DND-41 (cell line): Measurements from ENCODE around the gene TBPL2.

ENCODE experiments used
- ATAC-seq: fragments of 200-7000 bp; cut with Tn5 transposase; 3 replicates; pipeline ENCODE4 v1.9.1; 2021; ENCODE audit warnings: low read depth; ENCODE audit not compliant: insufficient read depth
- DNase-seq: peaks from one replicate; pipeline ENCODE4 v3.0.0-alpha.2; 2020
- H2AFZ ChIP-seq: 2 replicates; pipeline ENCODE4 v1.6.0; 2012; ENCODE audit warnings: low read depth, low read length
- H3K27ac ChIP-seq: 2 replicates; pipeline ENCODE4 v1.5.1; 2012; ENCODE audit warnings: low read length, inconsistent platforms
- H3K27me3 ChIP-seq: fragments of 200-600 bp; sonication (generic); 2 replicates; pipeline ENCODE4 v1.6.0; 2012; ENCODE audit warnings: low read length, mild to moderate bottlenecking, inconsistent platforms; ENCODE audit not compliant: insufficient read depth, poor library complexity
- H3K36me3 ChIP-seq: 2 replicates; pipeline ENCODE4 v1.5.1; 2012; ENCODE audit warnings: low read length, inconsistent platforms; ENCODE audit not compliant: insufficient read depth
- H3K4me1 ChIP-seq: 2 replicates; pipeline ENCODE4 v1.5.1; 2012; ENCODE audit warnings: mild to moderate bottlenecking, low read length; ENCODE audit not compliant: insufficient read depth
- H3K4me2 ChIP-seq: 2 replicates; pipeline ENCODE4 v1.6.0; 2012; ENCODE audit warnings: mild to moderate bottlenecking, moderate library complexity, low read length, inconsistent platforms; ENCODE audit not compliant: insufficient read depth
- H3K4me3 ChIP-seq, 2 experiments: fragments of 200-600 bp in 1 of 2; shearing (Covaris generic) in 1 of 2; 2 replicates each; pipeline ENCODE4 v1.5.1; 2012 to 2016; ENCODE audit warnings: inconsistent platforms in 2 of 2, low read length in 2 of 2, mild to moderate bottlenecking in 2 of 2, low read depth in 1 of 2, moderate library complexity in 1 of 2
- H3K79me2 ChIP-seq: 2 replicates; pipeline ENCODE4 v1.6.0; 2012; ENCODE audit warnings: low read length, inconsistent platforms; ENCODE audit not compliant: insufficient read depth
- H3K9ac ChIP-seq: 2 replicates; pipeline ENCODE4 v1.6.0; 2012; ENCODE audit warnings: low read depth, mild to moderate bottlenecking, inconsistent platforms, low read length, moderate library complexity
- H3K9me3 ChIP-seq: 2 replicates; pipeline ENCODE4 v1.5.1; 2012; ENCODE audit warnings: low read length, moderate library complexity, mild to moderate bottlenecking, inconsistent platforms; ENCODE audit not compliant: insufficient read depth, severe bottlenecking
- H4K20me1 ChIP-seq: 2 replicates; pipeline ENCODE4 v1.6.0; 2012; ENCODE audit warnings: low read length; ENCODE audit not compliant: insufficient read depth
- EZH2 ChIP-seq: IDR thresholded peaks from 3 replicates; pipeline ENCODE4 v1.6.1; 2012; ENCODE audit warnings: borderline replicate concordance, low read depth, mild to moderate bottlenecking, moderate library complexity, low read length, inconsistent platforms; ENCODE audit not compliant: severe bottlenecking
- TF ChIP-seq, protein P1 (sequence below): IDR thresholded peaks from 2 replicates; pipeline ENCODE4 v1.5.1; 2012; ENCODE audit warnings: borderline replicate concordance, low read length, moderate library complexity, mild to moderate bottlenecking; ENCODE audit not compliant: poor library complexity, severe bottlenecking; ENCODE audit errors: extremely low read depth

TBPL2 gene

DNA sequence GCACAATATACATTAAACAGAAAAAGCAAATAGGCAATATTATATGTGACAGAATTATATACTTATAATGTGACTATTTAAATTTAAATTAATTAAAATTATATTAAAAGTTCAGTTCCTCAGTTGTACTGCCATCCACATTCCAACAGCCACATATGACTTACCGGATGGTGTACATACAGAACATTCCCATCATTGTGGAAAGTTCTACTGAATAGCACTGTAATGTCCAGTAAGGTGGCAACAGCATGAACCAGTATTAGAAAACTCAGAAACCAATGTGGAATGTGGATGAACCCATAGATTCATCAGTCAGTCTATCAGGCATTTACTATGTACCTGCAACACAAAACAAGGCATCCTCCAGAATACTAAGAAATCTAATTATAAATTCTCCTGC lies 41.2 kb downstream of the TBPL2 start:
- no peak for DNase-seq
- no peak overlapping the region for H3K27ac ChIP-seq

DNA sequence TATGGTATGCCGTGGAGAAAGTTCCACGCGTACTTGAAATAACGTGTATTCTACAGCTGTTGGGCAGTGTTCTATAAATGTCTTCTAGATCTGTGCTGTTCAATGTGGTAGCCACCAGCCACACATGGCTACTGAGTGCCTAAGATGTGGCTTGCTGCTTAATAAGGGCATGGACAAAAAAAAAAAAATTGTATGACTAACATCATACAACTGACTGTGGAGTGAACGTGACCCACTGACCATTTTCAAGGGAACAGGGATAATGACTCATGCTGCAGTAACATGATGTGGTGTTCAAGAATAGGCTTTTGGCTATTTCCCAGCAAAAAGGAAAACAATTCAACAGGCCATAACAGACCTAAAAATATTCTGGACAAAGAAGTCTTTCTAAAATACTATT lies 41.7 kb downstream of the TBPL2 start:
- TF ChIP-seq, protein P1, sequence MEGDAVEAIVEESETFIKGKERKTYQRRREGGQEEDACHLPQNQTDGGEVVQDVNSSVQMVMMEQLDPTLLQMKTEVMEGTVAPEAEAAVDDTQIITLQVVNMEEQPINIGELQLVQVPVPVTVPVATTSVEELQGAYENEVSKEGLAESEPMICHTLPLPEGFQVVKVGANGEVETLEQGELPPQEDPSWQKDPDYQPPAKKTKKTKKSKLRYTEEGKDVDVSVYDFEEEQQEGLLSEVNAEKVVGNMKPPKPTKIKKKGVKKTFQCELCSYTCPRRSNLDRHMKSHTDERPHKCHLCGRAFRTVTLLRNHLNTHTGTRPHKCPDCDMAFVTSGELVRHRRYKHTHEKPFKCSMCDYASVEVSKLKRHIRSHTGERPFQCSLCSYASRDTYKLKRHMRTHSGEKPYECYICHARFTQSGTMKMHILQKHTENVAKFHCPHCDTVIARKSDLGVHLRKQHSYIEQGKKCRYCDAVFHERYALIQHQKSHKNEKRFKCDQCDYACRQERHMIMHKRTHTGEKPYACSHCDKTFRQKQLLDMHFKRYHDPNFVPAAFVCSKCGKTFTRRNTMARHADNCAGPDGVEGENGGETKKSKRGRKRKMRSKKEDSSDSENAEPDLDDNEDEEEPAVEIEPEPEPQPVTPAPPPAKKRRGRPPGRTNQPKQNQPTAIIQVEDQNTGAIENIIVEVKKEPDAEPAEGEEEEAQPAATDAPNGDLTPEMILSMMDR: no peak
- TF ChIP-seq EZH2: no peak
- H3K4me2 ChIP-seq: no peak overlapping the region
- no peaks in the 10 kb centered on the region for H3K27me3 ChIP-seq
- H3K9ac ChIP-seq: no peak overlapping the region
- H4K20me1 ChIP-seq: peaks cover 10% of the 10 kb centered on the region; the same call in 1 of the 2 replicates
- ATAC-seq: no peak
- H3K4me3 ChIP-seq: no peak overlapping the region
- H3K27ac ChIP-seq: no peak overlapping the region
- DNase-seq: no peak
- peaks cover 34% of the 10 kb centered on the region for H3K79me2 ChIP-seq
- peaks cover 8% of the 10 kb centered on the region; the same call in 1 of the 2 replicates for H3K36me3 ChIP-seq
- no peak overlapping the region for H2AFZ ChIP-seq
- H3K4me1 ChIP-seq: no peaks in the 10 kb centered on the region
- H3K9me3 ChIP-seq: no peaks in the 10 kb centered on the region

More for the DNA sequence above, 41.2 kb downstream of the TBPL2 start:
- Histone ChIP-seq H4K20me1 (peaks cover 10% of the 10 kb centered on the region; the same call in 1 of the 2 replicates), H3K9ac (no peak overlapping the region), H3K27me3 (no peaks in the 10 kb centered on the region), H3K4me2 (no peak overlapping the region), H3K9me3 (no peaks in the 10 kb centered on the region), H2AFZ (no peak overlapping the region), H3K4me1 (no peaks in the 10 kb centered on the region), H3K79me2 (peaks cover 37% of the 10 kb centered on the region), H3K4me3 (no peak overlapping the region), H3K36me3 (peaks cover 8% of the 10 kb centered on the region; the same call in 1 of the 2 replicates)
- ATAC-seq: no peak
- TF ChIP-seq EZH2: no peak
- TF ChIP-seq, protein P1: no peak

DNA sequence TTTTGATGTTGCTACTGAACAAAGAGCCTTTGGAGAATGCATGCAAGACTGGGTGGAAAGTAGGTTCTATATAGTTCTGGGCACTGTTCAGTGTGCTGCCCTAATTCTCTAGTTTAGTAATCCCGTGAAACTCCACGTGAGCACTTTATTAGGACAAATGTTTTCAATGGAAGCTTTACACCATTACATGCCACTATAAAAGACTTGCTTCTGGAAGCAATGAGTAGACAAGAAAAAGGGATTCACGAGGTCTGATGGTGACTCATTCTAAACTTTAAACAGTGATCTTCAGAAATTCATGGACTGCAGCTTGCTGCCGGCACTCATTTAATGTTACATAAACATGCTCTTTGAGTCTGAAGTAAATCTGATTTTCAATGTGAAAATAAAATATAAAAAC lies 51.1 kb downstream of the TBPL2 start:
- Histone ChIP-seq H3K4me2 (no peak overlapping the region), H3K4me1 (no peaks in the 10 kb centered on the region), H3K27ac (no peak overlapping the region), H3K9ac (no peak overlapping the region), H4K20me1 (peaks cover 4% of the 10 kb centered on the region; the same call in 1 of the 2 replicates), H2AFZ (no peak overlapping the region), H3K9me3 (no peaks in the 10 kb centered on the region), H3K4me3 (no peak overlapping the region), H3K27me3 (no peaks in the 10 kb centered on the region), H3K79me2 (no peaks in the 10 kb centered on the region), H3K36me3 (peaks cover 41% of the 10 kb centered on the region)
- ATAC-seq: no peak
- DNase-seq: no peak
- TF ChIP-seq, protein P1: no peak
- TF ChIP-seq EZH2: no peak

DNA sequence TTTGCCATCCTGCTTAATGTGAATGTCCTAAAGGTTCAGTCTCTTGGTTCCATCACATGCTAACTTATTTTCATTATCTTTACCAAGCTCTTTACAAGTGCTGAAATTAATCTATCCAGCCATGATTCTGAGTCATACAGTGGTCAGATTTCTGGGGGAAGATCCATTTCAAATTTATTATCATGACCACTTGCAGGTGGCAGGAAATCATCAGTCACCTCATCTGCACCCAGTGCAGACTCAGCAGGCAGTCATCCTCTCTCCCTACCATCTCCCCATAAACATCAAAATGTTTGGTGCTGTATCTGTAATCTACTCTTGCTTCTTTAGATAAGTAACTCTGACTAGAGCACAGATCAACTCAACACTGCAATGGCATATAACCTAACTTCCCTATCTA lies 52.3 kb downstream of the TBPL2 start:
- no peak for ATAC-seq
- no peaks in the 10 kb centered on the region for H3K4me1 ChIP-seq
- H3K36me3 ChIP-seq: peaks cover 48% of the 10 kb centered on the region

More for the DNA sequence above, 52.3 kb downstream of the TBPL2 start:
- H3K4me2 ChIP-seq: no peak overlapping the region
- no peak overlapping the region for H3K4me3 ChIP-seq
- DNase-seq: no peak
- no peaks in the 10 kb centered on the region for H3K27me3 ChIP-seq
- no peak overlapping the region for H2AFZ ChIP-seq
- H3K9me3 ChIP-seq: no peaks in the 10 kb centered on the region
- no peak overlapping the region for H3K9ac ChIP-seq
- no peaks in the 10 kb centered on the region for H3K79me2 ChIP-seq
- H3K27ac ChIP-seq: no peak overlapping the region
- TF ChIP-seq EZH2: no peak
- TF ChIP-seq, protein P1: no peak
- peaks cover 4% of the 10 kb centered on the region; the same call in 1 of the 2 replicates for H4K20me1 ChIP-seq
